GM12873 (cell line): ENCODE data around the gene PDLIM5.

Source experiments
- CTCF ChIP-seq: IDR thresholded peaks from 2 replicates; pipeline ENCODE4 v1.5.1; 2012; ENCODE audit warnings: low read depth, mild to moderate bottlenecking, moderate library complexity, low read length, control low read depth; ENCODE audit not compliant: insufficient read depth; ENCODE audit errors: missing control alignments

PDLIM5 gene

GRCh38 chr4:94428884-94429283 lies 22.9 kb upstream of the PDLIM5 start:
- no peak for TF ChIP-seq CTCF

- TF ChIP-seq CTCF = no peak
Observed at GRCh38 chr4:94430406-94430805, 21.3 kb upstream of the PDLIM5 start.

- TF ChIP-seq CTCF = no peak
Observed at GRCh38 chr4:94431388-94431787, 20.4 kb upstream of the PDLIM5 start.

GRCh38 chr4:94434505-94434904 lies 17.2 kb upstream of the PDLIM5 start:
- TF ChIP-seq CTCF = no peak

- TF ChIP-seq CTCF = no peak
Observed at GRCh38 chr4:94435874-94436273, 15.9 kb upstream of the PDLIM5 start.

- no peak for TF ChIP-seq CTCF
Observed at GRCh38 chr4:94436512-94436911, 15.2 kb upstream of the PDLIM5 start.

GRCh38 chr4:94439606-94440005 lies 12.1 kb upstream of the PDLIM5 start:
- TF ChIP-seq CTCF = no peak
